ENCODE data around the gene PKD1.

The PKD1 gene

GRCh38 chr16:2135770-2136490 is at the start of gene PKD1:
PKD1 (minus strand) TSS chr16:2135898; CDS start chr16:2135689, 209 bp downstream.
- DNase-seq (ENCODE audit: low read depth) = peak; percentile 96

DNA sequence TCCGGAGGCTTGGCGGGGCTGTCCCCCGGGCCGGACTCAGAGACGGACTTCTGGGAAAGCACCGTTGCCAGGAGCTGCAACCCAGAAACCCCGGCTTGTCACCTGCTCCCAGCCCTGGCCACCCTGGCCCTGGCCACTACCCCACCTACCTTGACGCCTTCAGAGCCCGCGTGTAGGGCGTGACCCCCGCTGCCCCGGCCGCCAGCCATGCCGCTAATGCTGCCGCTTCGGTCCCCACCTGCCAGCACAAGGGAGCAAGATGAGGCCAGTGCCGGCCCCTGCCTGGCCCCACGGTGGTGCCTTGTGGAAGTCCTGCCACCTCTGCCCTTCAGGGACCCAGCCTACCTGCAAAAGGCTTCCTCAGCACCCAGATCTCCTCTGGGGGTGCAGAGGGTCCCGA is 49.3 kb upstream of the PKD1 start:
- DNase-seq (ENCODE audit: low read depth) = no peak

GRCh38 chr16:2184346-2184745 is 48.6 kb upstream of the PKD1 start:
- no peak for DNase-seq (ENCODE audit: low read depth)

DNA sequence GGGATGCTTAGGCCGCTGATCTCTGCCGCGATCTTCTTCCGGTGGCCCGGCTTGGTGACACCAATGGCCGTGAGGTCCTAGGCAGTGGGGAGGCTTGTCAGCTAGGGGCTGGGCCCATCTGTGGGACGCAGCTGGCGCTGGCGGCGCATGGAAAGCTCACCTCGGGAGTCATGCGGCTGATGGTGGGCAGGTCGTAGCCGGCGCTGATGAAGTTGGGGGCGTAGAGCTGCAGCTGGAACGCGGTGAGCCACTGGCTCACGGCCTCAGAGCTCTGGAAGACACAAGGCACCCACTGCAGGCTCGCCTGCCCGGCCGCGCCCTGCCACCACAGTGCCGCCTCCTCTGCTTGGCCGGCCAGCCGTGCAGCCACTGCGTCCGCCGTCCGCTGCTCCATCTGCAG is 48.0 kb upstream of the PKD1 start:
- DNase-seq (ENCODE audit: low read depth) = no peak

DNA sequence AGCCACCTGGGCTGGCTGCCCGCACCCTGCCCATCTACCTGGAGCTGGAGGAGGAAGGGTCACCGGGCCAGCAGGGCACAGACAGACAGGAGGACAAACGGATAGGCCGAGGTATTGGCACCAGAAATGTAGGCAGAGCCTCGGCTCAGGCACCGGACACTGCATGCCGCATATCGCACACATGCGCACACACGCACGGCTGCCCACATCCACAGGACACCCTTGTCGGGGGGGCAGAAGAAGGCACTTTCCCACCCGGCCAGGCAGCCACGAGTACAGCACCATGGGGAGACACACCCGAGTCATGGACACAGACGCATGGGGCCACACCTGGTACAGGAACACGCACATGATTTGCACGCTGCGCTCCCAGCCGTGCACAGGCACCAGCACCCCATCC is 46.3 kb upstream of the PKD1 start:
- DNase-seq (ENCODE audit: low read depth) = no peak

- no peak for DNase-seq (ENCODE audit: low read depth)
Observed at GRCh38 chr16:2180962-2181923, 45.5 kb upstream of the PKD1 start.

DNA sequence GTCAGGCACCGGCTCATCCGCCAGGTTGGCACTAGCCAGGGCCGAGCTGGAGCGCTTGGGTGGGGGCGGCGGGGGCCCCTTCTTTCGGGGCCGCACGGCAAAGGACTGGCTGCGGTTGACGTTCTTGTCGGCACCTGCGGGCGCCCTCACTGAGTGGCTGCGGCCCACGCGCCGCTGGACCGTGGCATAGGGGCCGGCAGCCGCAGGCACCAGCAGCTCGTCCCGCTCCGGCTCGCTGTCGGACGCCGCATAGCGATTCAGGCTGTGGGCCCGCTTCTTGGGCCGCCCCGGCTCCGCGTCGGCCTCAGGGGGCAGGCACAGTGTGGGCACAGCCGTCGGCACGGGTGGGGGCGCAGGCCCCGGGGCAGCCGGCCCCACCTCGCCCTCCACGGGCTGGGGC is 44.8 kb upstream of the PKD1 start:
- DNase-seq (ENCODE audit: low read depth) = no peak

DNA sequence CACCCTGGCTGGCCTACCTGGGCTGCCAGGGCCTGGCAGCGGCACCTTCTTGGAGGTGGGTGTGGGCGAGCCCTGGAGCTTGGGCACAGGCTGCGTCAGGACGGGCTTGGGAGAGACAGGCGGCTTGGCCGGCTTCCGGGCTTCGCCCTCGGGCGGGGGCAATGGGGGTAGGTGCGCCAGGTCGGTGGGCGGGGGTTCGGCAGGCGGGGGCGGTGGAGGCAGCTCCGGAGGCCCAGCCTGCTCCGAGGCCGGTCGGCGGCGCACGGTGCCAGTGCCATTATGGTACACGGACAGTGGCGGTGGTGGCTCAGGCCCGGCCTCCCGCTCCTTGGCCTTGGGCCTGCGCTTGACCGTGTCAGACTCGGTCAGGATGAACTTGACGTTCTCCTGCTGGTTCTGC is 43.9 kb upstream of the PKD1 start:
- no peak for DNase-seq (ENCODE audit: low read depth)

DNA sequence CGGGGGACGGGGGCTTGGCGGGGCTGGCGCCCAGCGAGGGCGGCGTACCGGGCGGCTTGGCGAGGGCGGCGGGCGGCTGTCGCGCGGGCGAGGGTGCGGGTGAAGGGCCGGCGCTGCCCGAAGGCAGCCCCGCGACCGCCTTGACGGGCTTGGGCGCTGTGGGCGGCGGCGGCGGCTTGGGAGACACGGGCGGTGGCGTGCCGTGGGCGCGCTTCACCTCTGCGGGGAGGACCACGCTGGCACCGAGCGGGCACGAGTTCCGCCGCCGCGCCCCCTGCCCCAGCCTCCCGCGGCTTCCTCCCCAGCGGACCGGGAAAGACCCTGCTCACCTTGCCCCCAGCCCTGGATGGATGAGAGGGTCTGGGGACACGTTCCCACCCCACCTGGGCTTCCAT is 43.4 kb upstream of the PKD1 start:
- DNase-seq (ENCODE audit: low read depth) = no peak

DNA sequence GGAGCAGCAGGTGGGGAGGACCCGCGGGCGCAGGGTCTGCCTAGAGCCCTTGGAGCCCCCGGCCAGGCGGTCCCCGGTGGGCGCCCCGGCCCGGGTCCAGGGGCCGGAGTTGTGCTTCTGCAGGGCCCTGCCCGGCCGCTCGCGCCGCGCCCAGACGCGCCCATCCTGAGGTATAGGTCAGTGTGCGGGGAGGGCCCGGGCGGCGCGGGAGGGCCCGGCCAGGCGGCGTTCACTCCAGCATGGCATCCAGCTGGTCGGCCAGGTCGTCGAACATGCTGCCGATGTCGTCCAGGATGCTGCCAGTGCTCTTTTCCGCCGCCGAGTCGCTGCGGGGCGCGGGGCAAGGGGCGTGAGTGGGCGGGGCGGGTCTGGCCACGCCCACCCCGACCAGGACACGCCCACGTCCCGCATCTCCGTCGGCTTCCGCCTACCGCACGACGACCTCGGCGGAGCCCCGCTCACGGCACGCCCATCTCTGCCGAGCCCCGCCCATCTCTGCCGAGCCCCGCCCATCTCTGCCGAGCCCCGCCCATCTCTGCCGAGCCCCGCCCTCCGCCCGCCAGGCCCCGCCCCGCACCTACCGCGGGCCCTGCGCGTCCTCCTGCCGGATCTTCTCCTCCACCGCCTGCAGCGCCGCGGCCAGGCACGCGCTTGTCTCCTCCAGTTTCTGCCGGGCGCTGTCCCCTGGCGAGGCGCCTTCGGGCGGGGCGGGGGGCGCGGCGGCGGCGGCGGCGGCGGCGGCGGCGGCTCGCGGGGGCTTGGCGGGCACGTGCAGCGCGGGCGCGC is 42.8 kb upstream of the PKD1 start:
- DNase-seq (ENCODE audit: low read depth) = no peak

DNA sequence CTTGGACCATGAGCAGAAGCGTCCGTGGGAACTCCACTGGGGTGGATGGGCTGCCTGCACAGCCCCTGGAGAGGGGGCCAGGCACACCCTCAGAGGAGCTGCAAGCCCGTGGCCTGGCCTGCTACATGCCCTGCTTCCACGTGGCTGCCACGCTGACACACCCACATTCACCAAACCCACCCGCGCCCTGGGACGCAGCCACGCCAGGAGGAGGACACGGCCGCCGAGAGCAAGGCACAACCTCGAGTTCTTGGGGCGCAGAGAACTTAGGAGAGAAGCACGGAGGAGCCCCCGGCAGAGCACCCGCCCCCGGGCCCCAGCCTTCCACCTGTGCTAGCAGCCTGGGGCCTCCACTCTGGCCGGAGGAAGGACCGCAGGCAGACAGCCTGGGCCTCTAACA is 41.9 kb upstream of the PKD1 start:
- no peak for DNase-seq (ENCODE audit: low read depth)

DNA sequence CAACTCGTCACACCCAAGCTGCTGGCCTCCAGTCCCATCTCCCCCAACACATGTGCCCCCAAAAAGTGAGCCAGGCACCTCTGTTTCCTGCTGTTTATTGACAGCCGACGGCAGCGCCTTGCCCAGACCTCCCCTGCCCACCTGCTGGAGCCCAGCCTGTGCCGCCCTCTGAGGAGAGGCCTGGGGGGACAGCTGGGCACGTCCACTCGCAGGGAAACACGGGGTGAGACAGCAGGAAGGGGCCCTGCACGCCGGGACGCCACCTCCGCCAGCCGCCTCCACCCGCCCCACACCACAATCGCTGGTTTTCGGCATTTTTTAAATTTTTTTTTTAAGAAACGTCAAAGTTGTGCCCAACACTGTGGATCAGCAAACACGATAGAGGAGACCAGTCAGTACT is 41.4 kb upstream of the PKD1 start:
- no peak for DNase-seq (ENCODE audit: low read depth)

GRCh38 chr16:2176047-2176446 is 40.3 kb upstream of the PKD1 start:
- no peak for DNase-seq (ENCODE audit: low read depth)

GRCh38 chr16:2175454-2175853 is 39.8 kb upstream of the PKD1 start:
- DNase-seq (ENCODE audit: low read depth) = no peak

DNA sequence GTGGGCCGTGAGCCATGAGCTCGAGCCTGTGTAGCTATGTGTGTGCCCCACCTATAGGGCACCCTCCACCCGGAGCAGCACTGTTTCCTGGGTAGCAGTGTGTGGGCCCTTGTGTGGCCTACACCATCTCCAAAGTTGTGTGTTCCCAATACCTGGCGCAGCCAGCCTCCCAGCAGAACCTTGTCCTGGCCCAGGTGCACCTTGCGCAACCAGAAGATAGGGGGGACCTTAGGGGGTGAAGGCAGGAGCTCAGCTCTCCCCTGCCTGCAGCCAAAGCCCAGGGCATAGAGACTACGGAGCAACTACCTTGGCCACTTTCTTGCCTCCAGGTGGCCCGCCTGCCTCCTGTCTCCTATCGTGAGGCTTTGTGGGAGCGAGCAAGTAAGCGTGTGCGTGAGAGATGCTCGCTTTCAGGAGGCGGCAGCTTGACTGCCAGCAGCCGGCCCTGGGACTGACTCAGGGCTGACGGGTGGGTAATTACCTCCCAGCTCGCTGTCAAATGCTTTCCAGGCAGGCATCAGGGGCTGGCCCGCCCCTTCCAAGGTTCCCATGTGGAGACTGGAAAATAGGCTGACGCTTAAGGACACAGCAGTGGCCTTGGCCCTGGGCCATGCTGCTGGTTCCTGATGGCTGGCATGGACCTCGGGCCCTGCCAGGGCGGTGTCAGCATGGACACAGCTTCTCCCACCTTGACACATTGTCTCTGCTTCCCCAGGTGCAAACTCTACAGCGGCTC is 38.9 kb upstream of the PKD1 start:
- DNase-seq (ENCODE audit: low read depth) = no peak

DNA sequence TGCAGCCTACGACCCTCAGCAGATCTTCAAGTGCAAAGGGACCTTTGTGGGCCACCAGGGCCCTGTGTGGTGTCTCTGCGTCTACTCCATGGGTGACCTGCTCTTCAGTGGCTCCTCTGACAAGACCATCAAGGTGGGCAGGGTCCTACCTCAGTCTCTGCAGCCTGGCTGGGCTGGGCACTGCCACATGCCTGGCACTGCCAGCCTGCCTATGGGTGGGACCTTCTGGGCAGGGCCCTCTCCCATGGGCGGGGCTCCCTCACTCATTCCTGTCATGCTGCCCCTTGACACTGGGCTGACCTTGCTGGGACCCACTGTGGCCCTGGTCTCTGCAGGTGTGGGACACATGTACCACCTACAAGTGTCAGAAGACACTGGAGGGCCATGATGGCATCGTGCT is 38.2 kb upstream of the PKD1 start:
- DNase-seq (ENCODE audit: low read depth) = no peak

DNA sequence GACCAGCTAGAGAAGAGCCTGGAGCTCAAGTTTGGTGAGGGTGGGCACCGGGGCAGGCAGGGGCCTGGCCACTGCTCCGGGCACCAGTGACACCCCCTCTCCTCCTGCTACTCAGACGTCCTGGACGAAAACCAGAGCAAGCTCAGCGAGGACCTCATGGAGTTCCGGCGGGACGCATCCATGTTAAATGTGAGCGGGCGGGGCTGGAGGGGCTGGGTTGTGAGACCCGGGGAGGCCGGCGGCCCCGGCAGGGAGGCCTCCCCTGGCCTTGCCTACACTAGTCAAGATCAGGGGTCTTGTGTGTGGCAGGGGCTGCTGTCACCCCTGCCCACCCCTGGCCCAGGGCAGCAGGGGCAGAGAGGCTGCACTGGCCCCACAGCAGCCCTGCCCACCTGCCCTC is 37.7 kb upstream of the PKD1 start:
- DNase-seq (ENCODE audit: low read depth) = no peak

DNA sequence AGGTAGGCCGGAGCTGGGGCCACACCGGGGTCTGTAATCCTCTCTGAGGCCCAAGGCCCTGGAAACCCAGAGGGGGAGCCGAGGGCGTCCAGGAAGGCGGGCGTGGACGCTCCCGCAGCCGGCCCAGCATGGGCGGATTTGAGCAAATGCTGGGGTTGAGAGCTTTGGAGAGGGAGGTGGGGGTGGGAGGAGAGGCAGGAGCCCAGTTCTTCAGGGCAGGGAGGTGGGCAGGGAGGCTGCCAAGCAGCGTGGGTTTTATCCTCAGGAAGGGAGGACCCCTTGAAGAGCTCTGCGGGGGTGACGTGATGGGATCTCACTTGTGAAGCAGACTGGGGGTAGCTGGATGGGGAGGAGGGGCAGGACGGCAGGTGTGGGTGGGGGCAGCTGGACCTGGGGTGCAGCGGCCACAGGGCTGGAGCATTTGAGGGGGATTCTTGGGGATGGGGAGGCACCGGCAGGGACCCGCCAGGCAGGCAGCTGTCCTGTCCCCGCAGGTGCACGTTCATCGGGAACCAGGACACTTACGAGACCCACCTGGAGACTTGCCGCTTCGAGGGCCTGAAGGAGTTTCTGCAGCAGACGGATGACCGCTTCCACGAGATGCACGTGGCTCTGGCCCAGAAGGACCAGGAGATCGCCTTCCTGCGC is 37.1 kb upstream of the PKD1 start:
- no peak for DNase-seq (ENCODE audit: low read depth)

DNA sequence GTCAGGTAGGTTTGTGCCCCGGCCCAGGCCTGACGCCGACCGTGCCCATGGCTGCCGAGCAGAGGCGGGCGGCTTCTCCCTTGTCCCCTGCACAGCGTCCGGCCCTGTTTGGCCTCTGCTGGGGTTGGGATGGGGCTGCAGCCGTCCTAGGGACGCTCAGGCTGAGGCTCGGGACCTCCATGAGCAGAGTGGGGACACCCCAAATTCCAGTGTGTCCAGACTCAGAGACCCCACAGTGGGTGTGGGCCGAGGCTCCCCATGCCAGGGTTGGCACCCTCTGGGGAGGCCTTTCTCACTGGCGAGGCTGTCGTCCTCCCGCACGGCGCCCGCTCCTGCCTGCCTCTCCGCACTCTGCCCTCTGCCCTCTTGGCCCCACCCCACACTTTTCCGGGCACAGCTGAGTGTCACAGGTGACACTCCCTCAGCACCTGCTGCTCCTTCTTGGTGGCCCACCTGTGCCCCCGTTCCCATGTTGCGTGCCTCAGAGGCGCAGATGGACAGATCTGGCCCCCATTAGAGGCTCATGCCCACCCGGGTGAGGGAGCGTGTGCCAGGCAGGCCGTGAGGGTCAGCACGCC is 36.0 kb upstream of the PKD1 start:
- no peak for DNase-seq (ENCODE audit: low read depth)

GRCh38 chr16:2170587-2171435 is 35.1 kb upstream of the PKD1 start:
- no peak for DNase-seq (ENCODE audit: low read depth)

Measured in stimulated activated CD8-positive, alpha-beta memory T cell treated with anti-CD3 and anti-CD28 coated beads, Interleukin-12 subunit alpha, Interleukin-12 subunit beta, amount 100 ng/mL, for 1 hour (primary cell).